MV-4-11 (cell line): ENCODE data around the gene HYAL4.

Experiments
- DNase-seq: peaks from one replicate; lab custom pipeline; 2025; lab: John Stamatoyannopoulos, UW

Gene HYAL4

DNA sequence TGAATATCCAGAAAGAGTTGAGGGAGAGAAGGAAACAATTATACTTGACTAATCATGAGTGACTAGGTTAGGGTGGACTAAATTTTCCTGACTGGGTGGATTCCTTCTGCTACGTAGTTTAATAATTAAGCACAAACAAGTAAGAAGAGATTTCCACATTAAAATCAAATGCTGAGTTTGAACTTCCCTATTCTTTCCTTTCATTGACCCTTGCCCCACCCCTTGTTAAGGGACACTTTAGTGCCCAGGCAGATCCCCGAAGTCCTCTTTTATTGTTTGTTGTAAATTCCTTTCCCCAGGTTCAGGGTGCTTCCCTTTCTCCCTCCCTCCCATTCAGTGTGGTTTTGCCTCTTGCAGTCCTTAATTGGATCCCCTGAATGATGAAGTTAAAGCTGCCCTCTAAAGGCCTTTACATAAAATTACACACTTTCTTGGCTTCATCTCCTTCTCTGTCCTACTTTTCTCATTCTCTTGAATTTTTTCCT lies 71.3 kb downstream of the HYAL4 start:
- DNase-seq = peak; percentile 16

DNA sequence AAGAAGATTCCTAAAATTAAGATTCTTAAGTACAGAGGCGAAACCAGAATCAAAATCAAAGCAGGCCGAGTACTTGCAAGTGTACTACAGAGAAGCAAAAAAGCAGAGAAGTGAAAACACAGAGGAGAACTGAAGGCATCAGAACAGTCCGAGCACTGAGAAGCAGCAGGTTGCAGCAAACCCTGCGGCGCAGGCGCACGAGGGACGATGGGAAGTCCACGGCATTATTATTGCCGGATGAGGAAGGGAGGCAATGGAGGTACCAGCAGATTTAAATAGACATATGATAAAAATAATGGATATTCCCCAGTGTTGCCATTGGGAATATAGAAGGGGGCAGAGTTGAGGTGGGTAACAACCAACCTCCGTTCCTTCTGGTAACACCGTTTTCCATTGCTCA lies 72.9 kb downstream of the HYAL4 start:
- no peak for DNase-seq

DNA sequence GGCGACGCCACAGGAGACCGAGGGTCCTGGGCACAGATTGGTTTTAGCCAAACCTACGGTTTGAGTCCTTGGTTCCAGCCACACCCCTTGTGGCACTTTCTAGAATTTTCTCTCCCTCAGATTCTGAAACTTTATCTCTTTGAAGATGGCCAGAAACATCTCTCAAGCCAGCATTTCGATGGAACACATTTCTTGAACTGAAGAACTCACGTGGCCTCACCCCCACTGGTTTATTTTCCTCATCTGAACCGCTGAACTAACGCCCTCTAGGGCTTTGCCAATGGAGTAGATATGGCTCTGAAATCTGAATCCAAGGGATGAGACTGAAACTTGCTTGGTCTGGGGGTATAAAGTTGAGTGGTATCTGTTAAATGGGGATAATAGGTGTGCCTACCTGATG lies 73.3 kb downstream of the HYAL4 start:
- no peak for DNase-seq

DNA sequence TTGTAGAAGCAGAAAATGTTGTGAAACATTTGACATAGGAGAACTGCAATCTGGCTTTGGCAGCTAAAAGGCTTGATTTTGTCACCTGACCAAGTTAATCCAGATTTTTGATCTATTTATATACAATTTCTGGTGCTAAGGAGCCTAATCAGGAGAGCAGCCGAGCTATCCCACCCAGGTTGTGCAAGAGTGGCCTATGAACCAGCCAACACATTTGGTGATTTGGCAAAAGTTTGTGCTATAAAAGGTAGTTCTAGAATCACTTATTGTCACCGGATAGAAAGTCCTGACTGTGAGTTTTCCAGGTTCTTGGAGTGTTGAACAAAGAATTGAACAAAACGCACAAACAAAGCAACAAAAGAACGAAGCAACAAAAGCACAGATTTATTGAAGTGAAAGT lies 78.6 kb downstream of the HYAL4 start:
- DNase-seq = no peak

DNA sequence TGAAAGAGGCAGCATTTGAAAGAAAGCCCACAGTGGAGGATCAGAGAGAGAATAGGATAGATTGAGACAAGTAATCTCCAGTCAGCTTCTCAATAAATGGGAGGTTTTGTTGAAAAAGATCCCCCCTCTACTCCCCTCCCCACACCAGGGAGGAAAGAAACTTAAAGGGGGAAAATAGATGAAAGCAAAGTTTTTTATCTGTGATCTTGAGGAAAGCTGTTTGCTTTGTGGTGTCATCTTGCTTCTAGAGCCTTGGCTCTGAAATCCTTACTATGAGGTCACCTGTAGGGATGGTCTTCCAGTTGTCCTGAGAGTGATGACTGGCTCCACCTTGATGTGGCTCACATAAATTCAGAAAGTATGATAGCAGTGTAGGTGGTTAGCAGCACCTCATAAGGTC lies 80.0 kb downstream of the HYAL4 start, which contains the start of gene SPAM1:
Gene SPAM1 (plus strand): TSS at position 301 of the 400 bp plus-strand sequence. CDS start 28,330 bp downstream, outside the sequence.
- no peak for DNase-seq
